A673 (cell line): ENCODE data around the gene MAPKAP1. TPM values are rescaled to one million over a fixed set of nuclear protein-coding genes. Genes with fewer than 3 reads are reported as not detected.

Source experiments
- BruUV-seq: library from RNA; stranded (reverse); fragments of 400-500 nt; replicated peaks from 2 replicates; lab custom pipeline; 2021; lab: Mats Ljungman, UMichigan
- CTCF ChIA-PET: fragments of 300-600 bp; sonication (Branson Sonifier 250); formaldehyde crosslinking; loops from one replicate; lab custom pipeline; 2022; ENCODE audit warnings: antibody characterized with exemption; lab: Charles Lee
- POLR2A ChIA-PET: fragments of 300-600 bp; sonication (Branson Sonifier 250); formaldehyde crosslinking; loops from one replicate; lab custom pipeline; 2022; ENCODE audit warnings: antibody characterized with exemption; ENCODE audit not compliant: low non-redundant PET; lab: Charles Lee
- DNase-seq: peaks from one replicate; pipeline ENCODE4 v3.0.0-alpha.2; 2015; ENCODE audit warnings: low spot score
- H3K27ac ChIP-seq: fragments of 200-600 bp; sonication (generic); 2 replicates; pipeline ENCODE4 v1.5.1; 2016; ENCODE audit warnings: mixed run types, low read depth, mild to moderate bottlenecking, mixed read lengths, antibody characterized with exemption, low read length; ENCODE audit not compliant: poor library complexity, severe bottlenecking
- H3K27me3 ChIP-seq: fragments of 200-600 bp; sonication (generic); replicated peaks from 2 replicates; pipeline ENCODE4 v1.6.1; 2017; ENCODE audit warnings: mixed run types, low read depth, mild to moderate bottlenecking, mixed read lengths, antibody characterized with exemption, low read length; ENCODE audit not compliant: insufficient read depth, poor library complexity
- H3K36me3 ChIP-seq: fragments of 200-600 bp; sonication (generic); 2 replicates; pipeline ENCODE4 v1.6.1; 2016; ENCODE audit warnings: mixed run types, mild to moderate bottlenecking, mixed read lengths, antibody characterized with exemption, low read length; ENCODE audit not compliant: insufficient read depth, poor library complexity, severe bottlenecking
- H3K4me1 ChIP-seq: fragments of 200-600 bp; sonication (generic); 2 replicates; pipeline ENCODE4 v1.6.1; 2017; ENCODE audit warnings: mixed run types, mild to moderate bottlenecking, mixed read lengths, antibody characterized with exemption, low read length; ENCODE audit not compliant: insufficient read depth, poor library complexity, severe bottlenecking
- H3K4me3 ChIP-seq: fragments of 200-600 bp; sonication (generic); 2 replicates; pipeline ENCODE4 v1.5.1; 2016; ENCODE audit warnings: low read depth, mixed run types, mild to moderate bottlenecking, mixed read lengths, low read length; ENCODE audit not compliant: poor library complexity, severe bottlenecking
- H3K9me3 ChIP-seq: fragments of 200-600 bp; sonication (generic); 2 replicates; pipeline ENCODE4 v1.6.1; 2016; ENCODE audit warnings: mixed run types, low read depth, mild to moderate bottlenecking, mixed read lengths, antibody characterized with exemption, low read length; ENCODE audit not compliant: poor library complexity, severe bottlenecking
- EZH2 ChIP-seq: fragments of 200-600 bp; sonication (generic); IDR thresholded peaks from 2 replicates; pipeline ENCODE4 v1.6.1; 2017; ENCODE audit warnings: borderline replicate concordance, low read depth, mild to moderate bottlenecking, mixed read lengths, antibody characterized with exemption, low read length; ENCODE audit not compliant: poor library complexity, severe bottlenecking
- intact Hi-C: fragments of 100-400 bp; cut with micrococcal nuclease; formaldehyde crosslinking; loops from one replicate; pipeline ENCODE4 v1.10.0; 2022; ENCODE audit not compliant: unreplicated experiment
- total RNA-seq: library from RNA; stranded (reverse); gene quantifications from 2 replicates; pipeline ENCODE4 v1.2.3, GENCODE V29; 2021
- TF ChIP-seq, protein P1 (sequence below): fragments of 300-800, 200-600 bp; sonication (generic); conservative IDR thresholded peaks from 2 replicates; pipeline ENCODE4 v1.5.1; 2017; ENCODE audit warnings: low read depth, mild to moderate bottlenecking, antibody characterized with exemption, low read length, moderate library complexity, mixed read lengths

Gene MAPKAP1
- total RNA-seq, 1 experiment from 2014 or later, result 98.7 TPM

DNA sequence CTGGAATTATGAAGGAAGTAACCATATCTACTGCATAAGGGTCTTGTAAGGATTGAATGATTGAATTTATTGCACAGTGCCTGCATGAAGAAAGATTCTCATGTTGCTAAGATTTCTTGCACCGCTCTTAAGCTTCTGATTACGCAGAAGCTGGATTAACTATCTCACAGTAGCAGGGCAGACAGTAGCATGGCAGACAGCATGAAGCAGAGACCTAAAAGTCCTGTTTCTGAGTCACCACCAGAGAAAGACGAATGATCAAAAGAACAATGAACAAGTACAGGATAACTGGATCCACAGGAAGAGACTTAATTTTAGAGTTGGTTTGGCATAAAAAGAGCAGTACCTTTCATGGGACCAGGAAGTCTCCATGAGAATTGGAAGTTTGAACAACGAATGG lies 142.4 kb downstream of the MAPKAP1 start:
- no peak for TF ChIP-seq EZH2
- TF ChIP-seq, protein P1, sequence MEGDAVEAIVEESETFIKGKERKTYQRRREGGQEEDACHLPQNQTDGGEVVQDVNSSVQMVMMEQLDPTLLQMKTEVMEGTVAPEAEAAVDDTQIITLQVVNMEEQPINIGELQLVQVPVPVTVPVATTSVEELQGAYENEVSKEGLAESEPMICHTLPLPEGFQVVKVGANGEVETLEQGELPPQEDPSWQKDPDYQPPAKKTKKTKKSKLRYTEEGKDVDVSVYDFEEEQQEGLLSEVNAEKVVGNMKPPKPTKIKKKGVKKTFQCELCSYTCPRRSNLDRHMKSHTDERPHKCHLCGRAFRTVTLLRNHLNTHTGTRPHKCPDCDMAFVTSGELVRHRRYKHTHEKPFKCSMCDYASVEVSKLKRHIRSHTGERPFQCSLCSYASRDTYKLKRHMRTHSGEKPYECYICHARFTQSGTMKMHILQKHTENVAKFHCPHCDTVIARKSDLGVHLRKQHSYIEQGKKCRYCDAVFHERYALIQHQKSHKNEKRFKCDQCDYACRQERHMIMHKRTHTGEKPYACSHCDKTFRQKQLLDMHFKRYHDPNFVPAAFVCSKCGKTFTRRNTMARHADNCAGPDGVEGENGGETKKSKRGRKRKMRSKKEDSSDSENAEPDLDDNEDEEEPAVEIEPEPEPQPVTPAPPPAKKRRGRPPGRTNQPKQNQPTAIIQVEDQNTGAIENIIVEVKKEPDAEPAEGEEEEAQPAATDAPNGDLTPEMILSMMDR, result no peak
- H3K4me3 ChIP-seq, result no peak overlapping the region
- CTCF ChIA-PET, result no interaction called here

DNA sequence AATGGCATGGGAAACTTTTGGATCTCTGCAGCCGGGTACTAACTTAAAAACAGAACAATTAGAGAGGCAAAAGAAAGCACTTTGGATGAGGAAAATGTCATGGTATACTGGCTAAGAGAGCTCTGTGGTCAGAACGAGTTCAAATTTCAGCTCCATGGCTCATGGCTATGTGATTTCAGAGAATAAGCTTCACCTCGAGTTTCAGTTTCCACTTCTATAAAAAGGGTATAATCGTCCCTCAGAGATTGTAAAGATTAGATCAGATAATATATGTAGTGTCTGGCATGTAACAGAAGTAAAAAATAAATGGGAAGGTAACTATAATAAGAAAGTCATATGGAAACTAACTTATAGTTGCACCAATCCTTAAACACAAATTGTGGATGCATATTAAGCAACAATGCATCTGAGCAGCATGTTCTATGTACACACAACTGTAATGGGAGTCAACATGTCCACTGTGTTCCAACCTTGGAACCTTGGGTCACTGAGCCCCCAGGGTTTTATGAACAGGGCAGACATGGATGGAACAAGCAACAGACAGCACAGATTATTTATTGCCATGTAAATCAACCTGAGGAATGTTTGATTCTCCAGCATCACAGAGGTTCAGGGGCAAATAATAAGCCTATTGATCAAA lies 145.4 kb downstream of the MAPKAP1 start:
- Histone ChIP-seq H3K27me3 (no peaks in the 10 kb centered on the region), H3K27ac (no peak overlapping the region), H3K9me3 (no peaks in the 10 kb centered on the region), H3K4me3 (no peak overlapping the region), H3K36me3 (peaks cover 6% of the 10 kb centered on the region), H3K4me1 (no peaks in the 10 kb centered on the region)
- CTCF ChIA-PET, result no interaction called here
- no TSS peak for BruUV-seq
- intact Hi-C loops, result no loop called here
- no peak for DNase-seq
- POLR2A ChIA-PET, result no interaction called here
- no peak for TF ChIP-seq EZH2

More for the DNA sequence above, 142.4 kb downstream of the MAPKAP1 start:
- intact Hi-C loops, result no loop called here
- BruUV-seq, result no TSS peak
- Histone ChIP-seq H3K27ac (no peak overlapping the region), H3K4me1 (no peaks in the 10 kb centered on the region), H3K9me3 (no peaks in the 10 kb centered on the region), H3K36me3 (no peaks in the 10 kb centered on the region), H3K27me3 (no peaks in the 10 kb centered on the region)
- POLR2A ChIA-PET, result no interaction called here
- DNase-seq, result peak; percentile 26

DNA sequence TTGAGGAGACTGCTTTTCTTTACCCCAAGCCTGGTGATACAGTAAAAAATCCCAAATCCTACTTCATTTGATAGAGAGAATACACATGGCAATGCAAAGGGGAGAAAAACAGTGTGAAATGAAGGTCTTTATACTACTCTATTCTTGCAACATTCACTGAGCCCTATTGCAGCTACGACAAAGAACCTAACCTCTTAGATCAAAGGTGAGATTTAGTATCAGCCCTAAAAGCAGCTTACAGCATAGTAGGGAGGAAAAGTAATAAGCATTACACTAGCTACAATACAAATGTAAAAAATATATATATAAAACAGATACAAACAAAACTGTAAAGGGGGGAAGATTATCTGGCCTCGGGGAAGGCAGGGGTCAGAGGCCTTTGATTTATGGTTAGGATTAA lies 147.1 kb downstream of the MAPKAP1 start:
- ChIA-PET CTCF (no interaction called here), POLR2A (no interaction called here)
- Histone ChIP-seq H3K27me3 (no peaks in the 10 kb centered on the region), H3K36me3 (peaks cover 6% of the 10 kb centered on the region), H3K4me1 (no peaks in the 10 kb centered on the region), H3K27ac (no peak overlapping the region), H3K4me3 (no peak overlapping the region), H3K9me3 (no peaks in the 10 kb centered on the region)
- intact Hi-C loops, result loop anchor here (5.0 to 10.0 kb wide), 3 partner anchors 72 to 665 kb away; no protein-coding TSS in a partner anchor
- no TSS peak for BruUV-seq
- no peak for DNase-seq
- TF ChIP-seq, protein P1, result no peak
- TF ChIP-seq EZH2, result no peak
